BJ (cell line): Measurements from ENCODE around the gene INTS7. TPM values are rescaled to one million over a fixed set of nuclear protein-coding genes. Genes with fewer than 3 reads are reported as not detected.

Source experiments
- CTCF ChIA-PET: fragments of 350-600 bp; formaldehyde crosslinking; extraction: SDS; loops from one replicate; lab custom pipeline; 2021; ENCODE audit warnings: antibody characterized with exemption, inconsistent platforms; lab: Yijun Ruan, JAX
- POLR2A ChIA-PET: fragments of 300-600 bp; sonication (Branson Sonifier 250); formaldehyde crosslinking; extraction: SDS; loops from one replicate; lab custom pipeline; 2021; ENCODE audit warnings: antibody characterized with exemption; lab: Charles Lee
- DNase-seq: peaks from one replicate; pipeline ENCODE4 v3.0.0-alpha.2; 2011; ENCODE audit warnings: low read depth
- H3K27me3 ChIP-seq: 2 replicates; pipeline ENCODE4 v1.6.0; 2011; ENCODE audit warnings: low read length; ENCODE audit not compliant: control insufficient read depth, insufficient read depth
- H3K36me3 ChIP-seq: 2 replicates; pipeline ENCODE4 v1.5.1; 2011; ENCODE audit warnings: low read length; ENCODE audit not compliant: control insufficient read depth, insufficient read depth
- H3K4me3 ChIP-seq: 2 replicates; pipeline ENCODE4 v1.5.1; 2011; ENCODE audit warnings: low read depth, mild to moderate bottlenecking, control low read depth, low read length
- CTCF ChIP-seq: IDR thresholded peaks from 2 replicates; pipeline ENCODE4 v1.5.1; 2011; ENCODE audit warnings: low read depth, mild to moderate bottlenecking, control low read depth, inconsistent platforms, low read length, moderate library complexity; ENCODE audit not compliant: insufficient read depth
- polyA plus RNA-seq: library from polyadenylated mRNA; depleted of rRNA; stranded (reverse); fragments of >200 nt; gene quantifications from 2 replicates; pipeline ENCODE4 v1.2.3, GENCODE V29; 2011

Gene INTS7
- polyA plus RNA-seq, 1 experiment: 11.6 TPM

- POLR2A ChIA-PET: no interaction called here
- peaks cover 7% of the 10 kb centered on the region for H3K27me3 ChIP-seq
- no peak for TF ChIP-seq CTCF
- no peak overlapping the region for H3K4me3 ChIP-seq
- DNase-seq: no peak
- CTCF ChIA-PET: interaction anchor here (0.6 kb wide), 1 partner anchor 1169 kb away, joined by 3 read pairs; no protein-coding TSS in a partner anchor
- no peaks in the 10 kb centered on the region for H3K36me3 ChIP-seq
These were observed 126.4 kb downstream of the INTS7 start for GRCh38 chr1:211908951-211909350.

DNA sequence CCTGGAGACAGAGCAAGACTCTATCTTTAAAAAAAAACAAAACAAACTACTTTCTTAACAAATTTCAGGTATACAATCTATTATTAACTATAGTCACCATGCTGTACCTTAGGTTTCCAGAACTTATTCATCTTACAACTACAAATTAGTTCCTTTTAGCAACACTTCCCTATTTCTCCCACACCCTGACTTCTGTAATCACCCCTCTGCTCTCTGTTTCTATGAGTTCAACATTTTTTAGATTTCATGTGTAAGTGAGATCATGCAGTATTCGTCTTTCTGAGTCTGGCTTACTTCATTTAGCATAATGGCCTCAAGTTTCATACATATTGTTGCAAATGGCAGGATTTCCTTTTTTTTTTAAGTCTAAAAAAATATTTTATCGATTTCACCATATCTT is 126.9 kb downstream of the INTS7 start:
- CTCF ChIA-PET: no interaction called here
- DNase-seq: no peak
- Histone ChIP-seq H3K27me3 (peaks cover 7% of the 10 kb centered on the region), H3K4me3 (no peak overlapping the region), H3K36me3 (no peaks in the 10 kb centered on the region)
- POLR2A ChIA-PET: no interaction called here
- TF ChIP-seq CTCF: no peak

DNA sequence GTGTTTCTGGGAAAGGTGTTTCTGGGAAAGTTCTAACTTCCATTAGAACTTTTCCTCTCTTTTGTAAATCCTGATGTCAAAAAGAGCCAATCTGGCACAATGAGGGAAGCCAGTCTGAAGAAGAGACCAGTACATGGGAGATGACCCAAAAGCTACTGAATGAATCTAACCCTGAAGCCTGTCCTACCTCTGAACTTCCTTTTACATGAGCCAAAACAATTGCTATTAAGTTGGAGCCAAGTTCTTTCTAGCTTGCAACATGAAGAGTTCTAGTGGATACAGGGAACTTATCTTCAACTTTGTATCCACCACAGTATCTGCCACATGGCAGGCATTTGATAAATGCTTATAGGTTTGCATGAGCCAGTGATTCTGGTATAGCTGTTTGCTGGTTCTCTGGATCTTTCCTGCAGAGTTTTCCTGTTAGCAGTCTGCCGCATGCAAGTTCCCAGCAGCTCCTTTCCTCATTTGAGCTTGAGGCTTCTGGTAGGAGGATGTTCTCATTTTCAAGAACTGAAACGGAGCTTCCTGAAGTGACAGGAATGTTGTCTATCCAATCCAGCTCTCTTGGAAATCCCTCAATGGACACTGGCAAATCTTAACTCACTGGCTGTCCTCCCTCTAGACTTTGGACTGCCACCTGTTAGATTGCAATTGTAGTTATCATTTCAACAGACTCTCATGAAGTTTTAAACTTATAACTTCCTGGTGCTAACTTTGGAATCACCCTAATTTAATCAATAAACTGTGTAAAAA is 131.7 kb downstream of the INTS7 start:
- Histone ChIP-seq H3K27me3 (peaks cover 4% of the 10 kb centered on the region; the same call in 1 of the 2 replicates), H3K4me3 (no peak overlapping the region), H3K36me3 (no peaks in the 10 kb centered on the region)
- DNase-seq: no peak
- POLR2A ChIA-PET: no interaction called here
- CTCF ChIA-PET: interaction anchor here (2.5 kb wide), 1 partner anchor 13 kb away, joined by 7 read pairs; no protein-coding TSS in a partner anchor
- no peak for TF ChIP-seq CTCF

GRCh38 chr1:211902624-211903291 is 132.6 kb downstream of the INTS7 start:
- no peak for TF ChIP-seq CTCF
- no peaks in the 10 kb centered on the region for H3K36me3 ChIP-seq
- ChIA-PET POLR2A (no interaction called here), CTCF (interaction anchor here (2.5 kb wide), 1 partner anchor 12 kb away, joined by 7 read pairs; no protein-coding TSS in a partner anchor)
- H3K27me3 ChIP-seq: peaks cover 4% of the 10 kb centered on the region; the same call in 1 of the 2 replicates
- DNase-seq: no peak
- H3K4me3 ChIP-seq: no peak overlapping the region

DNA sequence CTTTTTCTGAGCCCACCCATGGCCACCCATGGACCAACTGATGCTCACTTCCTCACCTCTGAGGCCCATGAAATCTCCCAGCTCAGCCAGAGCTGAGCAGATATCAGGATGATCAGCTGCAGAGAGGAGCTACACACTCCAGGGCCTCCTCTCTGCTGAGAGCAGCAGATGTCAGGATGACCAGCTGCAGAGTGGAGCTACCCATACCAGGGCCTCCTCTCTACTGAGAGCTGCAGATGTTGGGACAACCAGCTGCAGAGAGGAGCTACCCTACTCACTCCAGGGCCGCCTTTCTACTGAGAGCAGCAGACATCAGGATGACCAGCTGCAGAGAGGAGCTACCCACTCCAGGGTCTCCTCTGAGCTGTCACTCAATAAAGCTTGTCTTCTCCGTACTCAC is 133.4 kb downstream of the INTS7 start:
- Histone ChIP-seq H3K4me3 (no peak overlapping the region), H3K36me3 (no peaks in the 10 kb centered on the region), H3K27me3 (peaks cover 4% of the 10 kb centered on the region; the same call in 1 of the 2 replicates)
- CTCF ChIA-PET: interaction anchor here (2.5 kb wide), 1 partner anchor 12 kb away, joined by 7 read pairs; no protein-coding TSS in a partner anchor
- POLR2A ChIA-PET: no interaction called here
- no peak for DNase-seq
- TF ChIP-seq CTCF: no peak
